Prostate gland (tissue), 2 donors: ENCODE results near the gene SLCO2B1. TPM values are rescaled to one million over a fixed set of nuclear protein-coding genes. Genes with fewer than 3 reads are reported as not detected.

Experiments
- DNase-seq: peaks from one replicate; pipeline ENCODE4 v3.0.0-alpha.2; 2019; ENCODE audit warnings: low spot score
- H3K27ac ChIP-seq, 2 donors: fragments of 200-600 bp; sonication (generic); 2 replicates each; pipeline ENCODE4 v1.5.1; 2017 to 2019
- H3K27me3 ChIP-seq: fragments of 200-600 bp; sonication (generic); replicated peaks from 2 replicates; pipeline ENCODE4 v1.5.1; 2019; ENCODE audit not compliant: insufficient read depth
- H3K36me3 ChIP-seq, 2 donors: fragments of 200-600 bp; sonication (generic); 1 replicate in 1 of 2; 2 replicates in 1 of 2; pipeline versions ENCODE4 v1.5.1 to v1.8.1; 2017 to 2019
- H3K4me1 ChIP-seq: fragments of 200-600 bp; sonication (generic); replicated peaks from 2 replicates; pipeline ENCODE4 v1.5.1; 2019
- H3K4me3 ChIP-seq, 2 donors: fragments of 200-600 bp; sonication (generic); 2 replicates each; pipeline ENCODE4 v1.5.1; 2017 to 2019
- H3K9me3 ChIP-seq: fragments of 200-600 bp; sonication (generic); 2 replicates; pipeline ENCODE4 v1.5.1; 2017
- CTCF ChIP-seq, 4 experiments: fragments of 200-600 bp in 2 of 4; fragments of 450-650 bp in 2 of 4; sonication (generic) in 2 of 4; IDR thresholded peaks; 1 replicate in 3 of 4; 2 replicates in 1 of 4; pipeline ENCODE4 v1.5.1; 2016 to 2019; ENCODE audit warnings: antibody characterized with exemption in 4 of 4, mild to moderate bottlenecking in 2 of 4, moderate library complexity in 2 of 4
- POLR2A ChIP-seq: fragments of 450-650 bp; IDR thresholded peaks from one replicate; pipeline ENCODE4 v1.6.1; 2016; ENCODE audit warnings: antibody characterized with exemption, mild to moderate bottlenecking
- POLR2AphosphoS5 ChIP-seq: sonication (generic); formaldehyde crosslinking; IDR thresholded peaks from one replicate; pipeline ENCODE4 v1.6.1; 2017; ENCODE audit warnings: antibody characterized with exemption
- WGBS: methylation state at CpG from one replicate; pipeline ENCODE4 v1.1.5; 2018; 5-methylcytosine and 5-hydroxymethylcytosine counted together
- intact Hi-C: fragments of 100-400 bp; cut with DNase I; formaldehyde crosslinking; loops from one replicate; pipeline ENCODE4 v1.14.2; 2022
- total RNA-seq, 2 donors: library from RNA; depleted of rRNA; stranded (reverse); fragments of >200 nt; gene quantifications; one replicate each; pipeline ENCODE4 v1.1.0, GENCODE V29; 2016

Gene SLCO2B1
- total RNA-seq, 2 donors from 2014 or later: 6.1 to 32.0 TPM

GRCh38 chr11:75107187-75107586 is 43.7 kb upstream of the SLCO2B1 start:
- intact Hi-C loops: no loop called here
- Histone ChIP-seq H3K4me1 (no peaks in the 10 kb centered on the region), H3K36me3 (no peaks in the 10 kb centered on the region), H3K27me3 (no peaks in the 10 kb centered on the region), H3K27ac (no peak overlapping the region), H3K9me3 (no peaks in the 10 kb centered on the region), H3K4me3 (no peak overlapping the region)
- 65% methylated on average over 4 of the region's 4 CpGs for WGBS
- TF ChIP-seq POLR2A: no peak
- no peak for TF ChIP-seq CTCF (IDR thresholded peaks at IDR 0.05)
- no peak for TF ChIP-seq POLR2AphosphoS5
- DNase-seq: no peak

- TF ChIP-seq CTCF (IDR thresholded peaks at IDR 0.05) (no peak), POLR2AphosphoS5 (no peak), POLR2A (no peak)
Measured at GRCh38 chr11:75112200-75112599, 38.7 kb upstream of the SLCO2B1 start.

GRCh38 chr11:75113030-75113429 is 37.9 kb upstream of the SLCO2B1 start:
- WGBS: 24% methylated on average over 1 of the region's 1 CpG
- Histone ChIP-seq H3K4me3 (no peak overlapping the region), H3K36me3 (no peaks in the 10 kb centered on the region), H3K4me1 (no peaks in the 10 kb centered on the region), H3K27me3 (no peaks in the 10 kb centered on the region), H3K27ac (no peak overlapping the region), H3K9me3 (no peaks in the 10 kb centered on the region)
- intact Hi-C loops: no loop called here
- no peak for DNase-seq
- TF ChIP-seq CTCF (IDR thresholded peaks at IDR 0.05) (no peak), POLR2AphosphoS5 (no peak), POLR2A (no peak)

More at GRCh38 chr11:75112200-75112599, 38.7 kb upstream of the SLCO2B1 start:
- Histone ChIP-seq H3K27ac (no peak overlapping the region), H3K4me3 (no peak overlapping the region), H3K9me3 (no peaks in the 10 kb centered on the region), H3K4me1 (no peaks in the 10 kb centered on the region), H3K36me3 (no peaks in the 10 kb centered on the region), H3K27me3 (no peaks in the 10 kb centered on the region)
- intact Hi-C loops: no loop called here
- WGBS: 91% methylated on average over 2 of the region's 2 CpGs
- DNase-seq: no peak

- no peak for DNase-seq
- Histone ChIP-seq H3K4me1 (no peaks in the 10 kb centered on the region), H3K36me3 (no peaks in the 10 kb centered on the region), H3K4me3 (no peak overlapping the region), H3K27ac (no peak overlapping the region), H3K9me3 (no peaks in the 10 kb centered on the region), H3K27me3 (no peaks in the 10 kb centered on the region)
- whole genome bisulfite sequencing: 97% methylated on average over 2 of the region's 2 CpGs
- no peak for TF ChIP-seq POLR2AphosphoS5
- intact Hi-C loops: no loop called here
Measured at GRCh38 chr11:75114465-75114864, 36.4 kb upstream of the SLCO2B1 start.

- H3K4me3 ChIP-seq: no peak overlapping the region
- no peak for DNase-seq
- no peaks in the 10 kb centered on the region for H3K27me3 ChIP-seq
- intact Hi-C loops: no loop called here
- H3K36me3 ChIP-seq: no peaks in the 10 kb centered on the region
- TF ChIP-seq CTCF (IDR thresholded peaks at IDR 0.05): no peak
- TF ChIP-seq POLR2A: no peak
- TF ChIP-seq POLR2AphosphoS5: no peak
- H3K27ac ChIP-seq: no peak overlapping the region
- H3K4me1 ChIP-seq: no peaks in the 10 kb centered on the region
- no peaks in the 10 kb centered on the region for H3K9me3 ChIP-seq
- 33% methylated on average over 1 of the region's 1 CpG for WGBS
Measured at GRCh38 chr11:75118577-75118976, 32.3 kb upstream of the SLCO2B1 start.
